Midbrain (tissue), 1 donor: Measurements from ENCODE around the gene PARD3B.
"Not testable (repeated sequence)": the region's sequence is repeated elsewhere in the genome, so short reads cannot be mapped to it uniquely, and the experiment has no call there.

Source experiments
- DNase-seq: peaks from one replicate; lab custom pipeline; 2025; lab: John Stamatoyannopoulos, UW

PARD3B gene

GRCh38 chr2:204542982-204543608 lies 2.2 kb upstream of the PARD3B start:
- no peak for DNase-seq

GRCh38 chr2:204545861-204546735 lies 823 bp downstream of the PARD3B start:
- no peak for DNase-seq

GRCh38 chr2:204550751-204551511 lies 5.7 kb downstream of the PARD3B start:
- no peak for DNase-seq

DNA sequence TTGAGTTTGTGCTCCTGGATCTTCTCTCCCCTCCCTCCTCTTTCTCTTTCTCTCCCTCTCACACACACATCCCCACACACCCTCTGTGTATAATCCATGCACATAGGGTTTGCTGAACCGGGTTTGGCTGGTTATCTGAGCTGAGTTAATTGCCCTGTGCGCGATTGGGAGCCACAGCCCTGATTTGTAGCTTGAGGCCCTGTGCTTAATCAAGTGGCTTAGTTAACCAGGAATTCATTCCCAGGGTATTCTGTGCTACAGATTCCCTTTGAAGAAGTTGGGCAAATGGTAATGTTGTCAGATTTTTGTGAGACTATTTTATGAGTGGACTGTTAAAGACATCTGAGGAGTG lies 6.2 kb downstream of the PARD3B start:
- DNase-seq = no peak

DNA sequence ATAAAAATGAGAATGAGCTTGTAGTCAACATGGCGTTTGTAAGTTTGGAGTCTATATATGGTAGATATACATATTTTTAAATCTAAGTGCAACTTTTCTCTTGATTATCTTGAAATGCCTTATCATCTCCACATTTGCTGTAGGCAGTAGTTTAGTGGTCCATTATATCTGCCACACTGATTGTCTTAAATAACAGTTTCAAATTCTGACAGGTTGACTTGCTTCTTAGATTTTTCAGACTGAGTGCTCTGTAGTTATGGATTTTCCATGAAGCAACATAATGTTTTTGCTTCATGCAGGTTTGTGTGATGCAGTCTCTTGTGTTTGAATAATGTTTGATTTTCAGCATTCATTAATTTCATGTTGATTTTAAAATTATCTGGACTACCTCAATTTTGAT lies 12.3 kb downstream of the PARD3B start:
- DNase-seq = no peak

DNA sequence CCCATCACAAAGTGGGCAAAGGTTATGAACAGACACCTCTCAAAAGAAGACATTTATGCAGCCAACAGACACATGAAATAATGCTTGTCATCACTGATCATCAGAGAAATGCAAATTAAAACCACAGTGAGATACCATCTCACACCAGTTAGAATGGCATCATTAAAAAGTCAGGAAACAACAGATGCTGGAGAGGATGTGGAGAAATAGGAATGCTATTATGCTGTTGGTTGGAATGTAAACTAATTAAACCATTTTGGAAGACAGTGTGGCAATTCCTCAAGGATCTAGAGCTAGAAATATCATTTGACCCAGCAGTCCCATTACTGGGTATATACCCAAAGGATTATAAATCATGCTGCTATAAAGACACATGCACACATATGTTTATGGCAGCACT lies 14.1 kb downstream of the PARD3B start:
- DNase-seq = not testable (repeated sequence)

GRCh38 chr2:204560902-204561301 lies 15.6 kb downstream of the PARD3B start:
- no peak for DNase-seq

DNA sequence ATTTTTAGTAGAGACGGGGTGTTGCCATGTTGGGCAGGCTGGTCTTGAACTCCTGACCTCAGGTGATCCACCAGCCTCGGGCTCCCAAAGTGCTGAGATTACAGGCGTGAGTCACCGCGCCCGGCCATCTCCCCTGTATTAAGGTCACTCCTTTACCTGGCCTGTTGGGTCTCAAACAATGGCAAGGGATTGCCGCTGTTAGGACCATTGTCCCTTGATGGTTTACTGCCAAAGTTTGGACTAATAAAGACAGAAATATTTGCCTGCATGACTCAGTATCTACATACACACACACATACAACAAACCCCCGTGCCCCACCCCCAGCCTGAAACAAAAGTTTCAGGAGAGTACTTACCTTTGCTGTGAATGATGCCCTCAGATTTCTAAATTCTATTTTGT lies 16.5 kb downstream of the PARD3B start:
- DNase-seq = no peak

DNA sequence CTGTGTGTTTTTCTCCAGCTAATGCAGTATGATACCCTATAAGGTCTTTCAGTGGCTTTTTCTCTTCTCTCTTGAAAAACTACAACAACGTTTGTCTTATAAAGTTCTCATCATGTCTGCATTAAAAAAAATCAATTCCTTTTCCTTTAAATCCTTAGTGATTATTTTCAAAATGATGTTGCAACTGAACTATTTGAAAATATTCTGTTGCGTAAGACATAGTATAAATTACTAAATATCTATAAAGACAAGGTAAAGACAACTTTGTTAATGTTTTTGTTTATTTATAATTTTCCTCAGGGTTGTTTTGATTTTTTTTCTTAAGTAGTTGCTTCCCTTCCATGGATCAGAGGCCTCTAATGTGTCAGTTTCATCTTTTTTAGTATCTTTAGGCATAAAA lies 21.2 kb downstream of the PARD3B start:
- no peak for DNase-seq

- DNase-seq = no peak
Observed at GRCh38 chr2:204570421-204570820, 25.1 kb downstream of the PARD3B start.

DNA sequence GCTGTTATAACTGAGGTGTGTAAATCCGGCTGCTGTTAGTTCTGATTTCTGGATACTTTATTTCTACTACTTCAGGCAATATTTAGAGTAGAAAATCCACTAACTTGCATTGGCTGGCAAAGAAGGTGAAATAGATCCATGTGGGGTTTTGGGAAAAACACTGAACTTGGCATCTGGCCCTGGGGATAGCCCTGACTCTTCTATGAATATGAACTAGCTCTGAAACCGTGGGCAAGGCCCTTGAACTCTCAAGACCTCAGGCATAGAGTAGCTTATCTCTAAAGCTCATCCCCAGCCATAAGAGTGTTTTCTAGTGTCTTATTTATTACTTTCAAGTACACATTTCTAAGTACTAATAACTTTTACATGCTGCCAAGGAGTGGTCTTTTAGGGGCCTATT lies 25.8 kb downstream of the PARD3B start:
- no peak for DNase-seq

- no peak for DNase-seq
Observed at GRCh38 chr2:204571911-204572310, 26.6 kb downstream of the PARD3B start.

- DNase-seq = no peak
Observed at GRCh38 chr2:204573221-204573620, 27.9 kb downstream of the PARD3B start.

GRCh38 chr2:204574486-204574885 lies 29.2 kb downstream of the PARD3B start:
- DNase-seq = no peak

- no peak for DNase-seq
Observed at GRCh38 chr2:204575463-204575862, 30.2 kb downstream of the PARD3B start.

DNA sequence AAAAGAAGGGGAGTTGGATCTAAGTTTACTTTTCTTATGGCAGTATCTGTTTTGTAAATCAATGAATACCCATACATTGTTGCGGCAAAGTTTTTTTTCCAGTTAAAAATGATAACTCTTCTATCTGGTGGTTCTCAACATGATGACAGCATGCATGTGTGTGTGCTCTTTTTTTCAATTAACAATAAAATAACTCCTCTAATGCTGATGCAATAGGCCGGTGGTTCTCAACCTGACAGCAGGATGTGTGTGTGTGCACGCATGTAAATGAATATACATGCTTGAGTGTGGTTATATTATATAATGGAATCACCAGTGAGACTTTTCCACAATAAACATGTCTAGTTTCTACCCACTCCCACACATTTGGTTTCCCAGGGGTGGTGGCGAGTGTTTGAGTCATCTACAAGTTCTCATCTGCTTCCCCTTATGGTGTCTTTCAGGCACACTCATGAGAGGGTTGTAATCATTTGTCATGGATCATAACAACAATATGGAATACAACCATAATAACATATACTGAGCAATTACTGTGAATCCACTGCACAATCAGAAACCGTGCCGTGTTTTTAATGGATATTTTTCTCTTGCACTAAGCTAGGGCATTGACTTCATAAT lies 31.2 kb downstream of the PARD3B start:
- no peak for DNase-seq

DNA sequence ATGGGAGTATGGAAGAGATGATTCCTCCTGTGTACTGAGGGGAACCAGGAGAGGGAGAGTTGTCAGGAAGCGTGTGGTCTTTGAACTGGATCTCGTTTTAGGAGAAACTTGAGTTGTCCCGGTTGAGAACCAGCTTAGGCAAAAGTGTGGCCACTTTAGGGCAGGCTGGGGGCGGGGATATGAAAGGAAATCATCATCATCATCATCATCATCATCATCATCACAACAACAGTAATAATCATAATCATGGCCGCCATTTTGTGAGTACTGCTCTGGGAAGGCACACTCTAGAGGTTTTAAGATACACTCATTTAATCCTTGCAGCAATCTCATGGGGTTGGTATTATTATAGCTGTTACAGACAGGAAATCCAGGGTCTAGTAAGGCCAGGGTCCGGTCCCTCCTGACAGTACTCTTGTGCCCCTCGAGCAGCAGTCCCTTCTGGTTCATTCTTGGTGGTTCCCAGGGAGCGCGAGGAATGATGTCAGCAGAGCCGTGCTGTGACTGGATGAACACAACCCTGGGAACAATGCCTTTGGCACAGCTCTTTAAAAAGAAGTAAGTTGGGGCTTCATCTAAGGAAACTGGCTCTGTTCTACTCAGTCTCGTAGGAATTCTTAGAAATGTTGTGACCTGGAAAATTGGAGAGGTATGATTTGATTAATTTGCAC lies 33.8 kb downstream of the PARD3B start:
- DNase-seq = peak; percentile 9

DNA sequence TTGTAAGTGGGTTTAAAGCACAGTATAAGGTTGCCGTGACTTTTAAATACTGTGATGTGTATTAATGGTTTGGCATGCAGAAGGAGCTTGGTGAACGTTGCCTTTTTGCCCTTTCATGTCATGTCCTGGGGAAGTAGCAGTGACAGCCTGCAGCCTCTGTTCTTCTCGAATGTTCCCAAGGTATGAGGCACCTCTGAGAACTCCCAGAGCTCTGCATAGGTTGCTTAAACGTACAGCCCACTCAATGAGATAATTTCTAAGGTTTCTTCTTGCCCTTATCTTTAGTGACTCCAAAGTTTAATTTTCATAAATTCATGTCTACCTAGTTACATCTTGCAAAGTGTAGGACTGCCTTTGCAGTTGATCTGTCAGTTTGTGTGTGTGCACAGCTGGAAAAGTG lies 36.7 kb downstream of the PARD3B start:
- DNase-seq = no peak

DNA sequence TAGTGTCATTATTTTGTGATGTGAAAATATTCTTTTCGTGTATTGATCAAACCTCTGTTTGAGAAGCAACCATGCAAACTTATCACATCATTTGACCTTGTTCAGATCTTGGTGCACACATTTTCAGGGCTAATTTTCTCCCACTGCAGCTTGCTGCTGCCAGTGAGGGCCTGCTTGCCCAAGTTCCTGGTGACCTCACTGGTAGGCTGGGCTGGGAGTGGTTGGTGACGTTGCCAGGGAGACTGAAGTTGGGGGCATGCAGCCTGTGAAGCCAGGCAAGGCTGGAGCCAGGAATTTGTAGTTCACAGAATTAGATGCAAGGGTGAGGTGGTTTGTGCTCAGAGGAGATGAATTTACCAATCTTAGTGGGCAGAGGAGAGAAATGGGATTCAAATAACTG lies 38.5 kb downstream of the PARD3B start:
- peak; percentile 12 for DNase-seq

- DNase-seq = no peak
Observed at GRCh38 chr2:204585930-204586329, 40.7 kb downstream of the PARD3B start.

- no peak for DNase-seq
Observed at GRCh38 chr2:204586444-204587180, 41.3 kb downstream of the PARD3B start.
